Fibroblast of pulmonary artery (primary cell): ENCODE measurements around the gene TRIM6.

Experiments
- DNase-seq: peaks from one replicate; pipeline ENCODE4 v3.0.0-alpha.2; 2010; ENCODE audit warnings: low read depth
- H3K4me3 ChIP-seq: replicated peaks from 2 replicates; pipeline ENCODE4 v1.5.1; 2011; ENCODE audit warnings: low read depth, mild to moderate bottlenecking, control low read depth, low read length, moderate library complexity
- CTCF ChIP-seq: IDR thresholded peaks from 2 replicates; pipeline ENCODE4 v1.5.1; 2011; ENCODE audit warnings: mild to moderate bottlenecking, control low read depth, low read length, inconsistent platforms; ENCODE audit errors: missing control alignments

TRIM6 gene

GRCh38 chr11:5596607-5597201, at the start of gene TRIM6:
Gene TRIM6 (plus strand): TSS chr11:5596637. CDS start chr11:5596898, 261 bp downstream.
- no peak for TF ChIP-seq CTCF
- peak; percentile 53 for DNase-seq
- H3K4me3 ChIP-seq: peak within 1 kb of the TSS; percentile 54

DNA sequence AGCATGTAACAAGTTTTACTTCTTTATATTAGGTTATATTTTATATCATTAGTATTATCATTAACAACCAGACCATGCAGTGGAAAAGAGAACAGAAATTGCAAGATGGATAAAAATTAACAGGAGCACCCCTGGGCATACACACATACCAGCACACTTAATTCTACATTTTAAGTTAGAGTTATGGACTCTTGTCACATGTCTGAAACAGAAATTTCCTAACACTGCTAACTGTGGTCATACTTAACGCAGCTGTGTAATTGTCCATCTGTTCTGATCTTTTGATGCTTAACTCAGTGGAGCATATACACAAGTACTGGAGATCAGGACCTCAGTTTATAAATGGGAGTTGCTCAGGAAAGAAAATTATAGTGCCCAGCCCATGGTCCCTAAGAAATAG, 48.5 kb upstream of the TRIM6 start:
- no peak for DNase-seq
- H3K4me3 ChIP-seq: no peak overlapping the region
- TF ChIP-seq CTCF: no peak

- DNase-seq: no peak
- no peak within 1 kb of the TSS for H3K4me3 ChIP-seq
- no peak for TF ChIP-seq CTCF
Observed at GRCh38 chr11:5548440-5548839, 48.0 kb upstream of the TRIM6 start, which contains the start of gene OR52H1. Gene OR52H1 (minus strand): TSS chr11:5548540. CDS start chr11:5545505, 3,035 bp downstream.

GRCh38 chr11:5550440-5551095, 45.9 kb upstream of the TRIM6 start:
- no peak overlapping the region for H3K4me3 ChIP-seq
- TF ChIP-seq CTCF: no peak
- peak; percentile 46 for DNase-seq

GRCh38 chr11:5553343-5553742, 43.1 kb upstream of the TRIM6 start:
- no peak for DNase-seq
- no peak overlapping the region for H3K4me3 ChIP-seq
- peak; percentile 1 for TF ChIP-seq CTCF

GRCh38 chr11:5556596-5557188, 39.7 kb upstream of the TRIM6 start:
- DNase-seq: no peak
- TF ChIP-seq CTCF: no peak
- no peak overlapping the region for H3K4me3 ChIP-seq
